Activated CD8-positive, alpha-beta memory T cell treated with anti-CD3 and anti-CD28 coated beads for 24 hours (primary cell): ENCODE measurements around the gene ASB7.
"Not testable (repeated sequence)": the region's sequence is repeated elsewhere in the genome, so short reads cannot be mapped to it uniquely, and the experiment has no call there.

Experiments
- DNase-seq: peaks from one replicate; pipeline ENCODE4 v3.0.0-alpha.2; 2020

The ASB7 gene

GRCh38 chr15:100602064-100602822 lies at the start of gene ASB7, which contains the start of gene LINS1:
TSS of gene ASB7 (plus strand) at chr15:100602589. CDS start at chr15:100612217, 9,628 bp downstream.
TSS of gene LINS1 (minus strand) at chr15:100602184. CDS start at chr15:100580842, 21,342 bp downstream.
- peak; percentile 99 for DNase-seq

DNA sequence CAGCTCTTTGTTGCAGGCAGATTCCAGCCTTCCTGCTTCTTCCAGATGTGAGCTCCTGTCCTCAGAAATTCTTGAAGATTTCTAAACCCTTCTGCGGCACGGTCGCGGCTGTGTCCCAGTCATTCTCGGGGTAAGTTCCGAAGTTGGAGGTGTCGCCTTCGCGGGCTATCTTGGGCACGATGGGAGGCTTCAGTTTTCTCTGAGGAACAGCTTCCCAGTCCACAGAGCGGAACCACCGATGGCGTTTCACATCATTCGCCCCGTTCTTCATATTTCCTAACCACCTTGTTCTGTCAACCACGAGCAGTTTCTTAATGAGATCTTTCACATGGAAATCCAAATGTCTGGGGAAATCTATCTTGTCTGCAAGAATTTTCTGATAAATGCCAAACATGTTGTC lies 48.9 kb upstream of the ASB7 start:
- DNase-seq, result no peak

- DNase-seq, result no peak
These were observed 43.6 kb upstream of the ASB7 start for GRCh38 chr15:100558771-100559254.

- DNase-seq, result no peak
These were observed 43.1 kb upstream of the ASB7 start for GRCh38 chr15:100559330-100559729.

DNA sequence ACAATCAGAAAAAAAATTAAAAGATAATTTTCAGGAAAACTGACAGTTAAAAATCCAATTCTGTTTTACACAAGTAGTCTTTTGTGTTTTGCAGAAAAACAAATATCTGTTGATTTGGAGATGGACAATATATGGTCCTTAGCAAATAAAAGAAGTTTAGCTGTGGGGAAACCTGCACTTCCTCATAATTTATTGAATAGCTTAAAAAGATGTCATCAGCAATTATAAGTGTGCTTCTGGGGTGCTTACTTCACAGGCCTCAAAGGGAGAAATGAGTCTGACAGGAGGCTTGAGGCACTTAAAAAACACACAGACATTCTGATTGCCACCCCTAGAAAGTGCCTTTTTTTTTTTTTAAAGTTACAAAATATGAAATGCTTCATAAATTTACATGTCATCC lies 42.1 kb upstream of the ASB7 start:
- DNase-seq, result no peak

DNA sequence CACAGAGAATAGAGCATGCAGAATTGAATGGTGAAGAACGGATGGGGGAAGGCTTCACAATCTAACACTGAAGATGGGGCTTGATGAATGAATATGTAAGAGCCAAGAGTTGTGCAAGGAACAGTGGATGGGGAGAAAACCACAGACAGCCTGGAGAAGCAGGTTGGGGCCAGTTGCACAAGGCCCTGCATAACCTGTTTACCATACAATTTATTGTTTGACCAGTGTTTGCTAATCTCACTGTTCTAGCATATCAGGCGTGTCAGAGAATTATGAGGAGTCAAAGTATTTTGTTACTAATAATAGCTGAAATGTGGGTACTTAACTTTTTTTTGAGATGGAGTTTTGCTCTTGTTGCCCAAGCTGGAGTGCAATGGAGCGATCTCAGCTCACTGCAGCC lies 36.8 kb upstream of the ASB7 start:
- DNase-seq, result no peak

DNA sequence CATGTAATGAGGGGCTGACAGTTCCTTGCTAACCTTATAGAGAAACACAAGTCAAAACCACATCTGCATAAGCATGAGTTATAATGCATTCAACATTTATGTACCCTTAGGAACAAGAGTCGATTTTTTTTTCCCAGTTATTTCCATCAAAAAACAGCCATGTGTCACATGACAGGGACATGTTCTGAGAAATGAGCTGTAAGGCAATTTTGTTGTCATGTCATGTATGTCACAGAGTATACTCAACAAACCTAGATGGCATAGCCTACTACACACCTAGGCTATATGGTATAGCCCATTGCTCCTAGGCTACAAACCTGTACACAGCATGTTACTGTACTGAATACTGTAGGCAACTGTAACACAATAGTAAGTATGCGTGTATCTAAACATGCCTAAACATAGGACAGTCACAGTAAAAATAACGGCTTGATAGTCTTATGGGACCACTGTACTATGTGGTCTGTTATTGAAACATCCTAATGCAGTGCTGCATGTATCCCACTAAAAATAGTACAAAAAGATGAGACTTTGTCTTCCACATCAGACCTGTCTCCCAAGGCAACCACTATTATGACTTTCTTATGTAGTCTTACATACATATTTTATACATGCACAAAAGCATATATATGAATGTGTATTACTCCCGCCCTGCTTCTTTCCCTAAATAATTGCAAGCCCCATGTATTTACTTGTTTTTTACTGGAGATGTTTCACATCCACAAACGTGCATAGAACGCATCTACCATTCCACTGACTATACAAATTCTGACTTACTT lies 35.4 kb upstream of the ASB7 start:
- no peak for DNase-seq

- DNase-seq, result no peak
These were observed 33.0 kb upstream of the ASB7 start for GRCh38 chr15:100569391-100569790.

DNA sequence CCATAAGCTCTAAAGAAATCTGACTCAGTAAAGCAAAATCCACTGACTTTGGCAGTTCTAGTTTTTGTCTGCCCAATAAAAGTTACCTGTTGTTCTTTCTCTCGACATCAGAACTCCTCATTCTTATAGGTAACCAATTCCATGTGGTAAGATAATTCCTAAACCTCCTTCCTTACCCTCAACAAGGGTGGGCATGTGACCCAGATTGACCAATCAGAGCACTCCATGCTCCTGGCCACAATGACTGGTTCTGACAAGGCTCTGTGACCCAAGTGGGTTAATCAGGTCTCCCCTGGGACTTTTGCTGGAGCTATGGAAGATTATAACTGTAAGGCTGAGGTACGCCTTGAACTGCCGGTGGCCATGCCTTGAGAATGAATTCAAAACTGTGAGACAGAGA lies 32.1 kb upstream of the ASB7 start:
- DNase-seq, result no peak

GRCh38 chr15:100570735-100571313 lies 31.6 kb upstream of the ASB7 start:
- no peak for DNase-seq

DNA sequence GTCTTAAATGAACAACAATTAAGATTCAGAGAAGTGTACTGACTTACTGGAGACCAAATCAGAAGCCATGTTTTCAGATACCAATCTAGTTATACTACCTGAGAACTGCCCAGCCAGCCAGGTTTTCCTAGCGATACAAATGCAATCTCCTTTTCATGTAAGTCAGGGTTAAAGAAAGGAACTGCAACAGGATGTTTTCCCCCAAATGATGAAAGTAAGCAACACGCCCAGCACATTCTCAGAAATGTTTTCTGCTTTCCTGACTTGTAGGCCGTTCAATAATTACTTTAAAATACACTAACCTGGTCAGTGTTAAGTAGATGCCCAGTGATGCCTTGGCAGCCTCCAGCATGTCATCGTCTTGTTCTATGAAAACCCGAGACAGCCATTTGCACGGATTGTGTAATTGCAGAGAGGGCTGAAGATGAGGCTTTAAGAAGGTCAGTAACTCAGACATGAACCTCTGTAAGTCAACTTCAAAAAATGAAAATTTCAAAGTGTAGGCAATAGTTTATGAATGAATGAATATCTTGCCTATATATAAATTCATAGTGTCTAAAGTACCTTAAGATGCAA lies 30.7 kb upstream of the ASB7 start:
- DNase-seq, result no peak

DNA sequence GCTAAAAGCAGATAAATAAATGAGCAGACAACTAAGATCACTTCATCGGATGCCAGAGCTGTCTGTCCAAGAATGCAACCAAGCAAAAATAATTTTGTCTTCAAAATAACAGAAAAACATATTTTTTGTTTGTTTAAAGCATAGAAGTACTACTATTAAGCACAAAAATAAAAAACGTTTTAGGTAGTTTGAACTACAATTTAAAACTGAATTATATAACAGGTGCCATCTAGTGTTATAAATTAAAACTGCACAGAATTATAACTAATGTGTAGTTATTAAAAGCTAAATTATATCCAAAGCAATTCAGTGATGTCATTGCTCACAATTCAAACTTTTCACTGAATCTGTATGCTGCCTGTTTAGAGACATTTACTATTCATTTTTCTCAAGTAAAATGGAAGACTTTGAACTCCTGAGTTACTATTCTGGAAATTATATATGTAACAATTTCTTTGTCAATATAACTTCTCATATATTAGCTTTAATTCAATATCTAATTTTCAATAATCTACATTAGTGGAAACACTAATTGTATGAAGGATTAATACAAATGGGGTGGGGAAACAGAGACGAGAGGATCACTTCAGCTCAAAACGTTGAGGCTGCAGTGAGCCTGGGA lies 29.9 kb upstream of the ASB7 start:
- no peak for DNase-seq

GRCh38 chr15:100573526-100573925 lies 28.9 kb upstream of the ASB7 start:
- DNase-seq, result no peak

- DNase-seq, result no peak
These were observed 22.0 kb upstream of the ASB7 start for GRCh38 chr15:100580414-100580813.

DNA sequence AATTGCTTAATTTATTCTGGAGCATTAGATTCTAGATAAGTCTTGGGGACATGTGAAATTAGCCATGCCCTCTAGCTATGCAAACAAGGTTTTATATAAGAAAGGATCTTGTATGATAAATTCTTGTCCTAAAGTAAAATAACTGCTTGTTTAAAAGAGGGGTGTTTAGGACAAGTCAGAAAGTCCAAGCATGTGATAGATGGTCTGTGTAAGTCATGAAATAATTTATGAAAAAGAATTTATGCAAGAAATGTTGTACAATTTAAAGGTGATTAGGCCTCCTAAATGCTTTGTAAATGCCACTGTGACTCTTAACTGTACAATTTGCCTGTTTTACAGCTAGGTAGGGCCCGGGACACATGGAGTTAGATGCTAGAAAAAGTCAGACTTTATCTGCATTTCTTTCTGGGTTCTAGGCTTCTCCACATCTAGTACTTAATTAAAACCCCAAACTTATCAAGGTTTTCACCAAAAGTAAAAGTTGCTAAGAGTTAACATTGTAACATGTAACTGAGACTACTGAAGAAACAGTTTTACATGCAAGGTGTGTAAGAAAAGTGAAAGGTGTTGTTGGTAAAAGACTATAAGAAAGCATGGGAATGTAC lies 13.6 kb upstream of the ASB7 start:
- no peak for DNase-seq

DNA sequence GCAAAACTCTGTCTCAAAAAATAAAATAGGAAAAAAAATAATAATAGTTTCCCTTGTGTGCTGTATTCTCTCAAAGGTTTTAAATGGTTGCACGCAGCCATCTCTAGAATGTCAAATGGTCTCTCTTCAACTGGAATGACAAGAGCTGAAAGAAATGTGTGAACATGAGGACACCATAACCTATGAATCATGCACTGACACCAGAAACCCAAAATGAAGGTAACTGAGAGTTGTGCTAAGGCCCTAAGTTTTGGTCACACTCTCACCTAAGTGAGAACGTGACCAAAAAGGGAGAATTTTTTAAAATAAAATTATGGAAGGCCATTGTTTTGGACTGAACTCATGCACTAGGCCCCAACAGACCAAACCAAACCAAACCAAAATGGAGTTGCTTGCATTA lies 11.2 kb upstream of the ASB7 start:
- not testable (repeated sequence) for DNase-seq

DNA sequence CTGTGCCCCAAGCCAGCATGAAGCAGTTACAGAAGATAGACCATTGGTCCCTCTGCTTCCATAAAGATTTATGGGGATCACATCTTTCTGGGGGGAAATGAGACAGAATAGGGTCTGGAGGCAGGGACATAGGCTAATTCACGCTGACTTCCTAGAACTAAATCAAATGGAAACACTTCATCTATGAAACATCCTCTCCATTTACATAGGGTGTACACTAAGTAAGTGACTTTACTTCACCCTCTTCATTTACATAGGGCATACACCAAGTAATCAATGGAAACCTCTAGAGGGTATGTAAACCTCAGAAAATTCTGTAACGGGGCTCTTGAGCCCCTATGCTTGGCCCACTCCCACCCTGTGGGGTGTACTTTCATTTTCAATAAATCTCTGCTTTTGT lies 10.6 kb upstream of the ASB7 start:
- DNase-seq, result no peak

DNA sequence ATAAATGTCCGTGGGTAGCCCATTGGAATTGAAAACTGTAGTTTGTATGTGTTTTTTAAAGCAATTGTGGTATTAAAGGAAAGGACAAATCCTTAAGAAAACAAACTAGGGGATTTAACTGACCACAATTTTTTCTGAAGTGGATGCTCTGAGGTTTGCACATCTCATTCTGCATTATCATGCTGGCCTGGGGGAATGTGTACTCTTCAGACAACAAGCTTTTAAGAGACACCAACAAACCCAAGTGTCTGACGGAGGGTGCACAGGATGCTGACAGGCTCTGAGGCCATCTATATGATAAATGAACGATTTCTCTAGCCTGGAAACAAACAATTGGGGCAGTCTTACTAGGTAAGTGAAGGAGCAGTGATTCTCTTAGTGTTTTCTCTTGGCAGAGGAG lies 9.5 kb upstream of the ASB7 start:
- no peak for DNase-seq

DNA sequence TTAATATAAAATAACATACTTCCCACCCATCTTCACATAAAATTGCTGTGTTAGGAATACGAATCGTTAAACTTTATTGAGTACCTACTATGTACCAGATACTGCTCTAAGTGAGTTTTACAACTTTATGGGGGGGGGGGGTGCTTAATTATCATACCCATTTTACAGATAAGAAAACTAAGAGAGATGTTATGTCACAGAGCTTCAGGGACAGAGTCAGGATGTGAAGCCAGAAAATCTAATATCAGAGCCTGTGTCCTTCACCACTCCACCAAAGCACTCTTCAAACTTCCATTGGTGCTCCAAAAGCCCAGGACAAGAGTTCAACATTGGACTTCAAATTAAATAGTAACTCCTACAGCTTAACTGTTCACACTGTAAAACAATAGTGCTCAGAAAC lies 9.0 kb upstream of the ASB7 start:
- no peak for DNase-seq

DNA sequence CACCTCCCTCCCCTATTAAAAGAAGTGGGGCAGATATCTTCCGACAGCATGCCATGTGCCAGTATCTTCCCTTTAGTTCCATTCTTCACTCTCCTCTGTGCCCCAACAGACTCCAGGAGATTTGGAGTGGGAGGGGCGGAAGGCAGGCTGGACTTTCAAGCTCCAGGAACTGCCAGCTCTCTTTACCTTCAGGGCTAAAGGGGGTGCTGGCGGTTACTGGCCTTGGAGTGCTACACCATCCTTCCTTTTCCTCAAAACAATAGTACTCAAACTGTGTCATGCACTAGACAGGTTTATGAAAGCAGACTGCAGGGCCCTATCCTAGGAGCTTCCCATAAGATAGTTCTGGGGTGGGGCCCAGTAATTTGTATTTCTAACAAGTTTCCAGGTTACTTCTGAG lies 6.4 kb upstream of the ASB7 start:
- DNase-seq, result no peak

- peak; percentile 98 for DNase-seq
These were observed 5.6 kb upstream of the ASB7 start for GRCh38 chr15:100596792-100597191.

DNA sequence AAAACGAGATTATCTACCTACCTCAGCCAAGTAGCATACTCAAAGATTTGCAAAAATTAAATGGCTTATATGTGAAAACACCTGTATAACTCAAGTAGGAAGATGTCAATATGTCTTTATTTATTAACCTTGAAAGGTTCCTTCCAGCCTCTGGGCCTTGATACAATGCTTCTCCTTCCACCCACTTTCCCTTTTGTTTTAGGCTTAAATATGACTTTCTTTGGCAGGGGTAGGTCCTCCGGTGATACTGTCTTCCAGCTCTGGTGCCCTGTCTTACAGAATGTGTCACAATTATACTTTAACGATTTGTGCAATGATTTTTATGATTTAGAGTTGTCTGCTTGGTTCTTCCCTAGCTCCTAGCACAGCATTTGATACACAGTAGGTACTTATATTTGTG lies 4.5 kb upstream of the ASB7 start:
- DNase-seq, result no peak

DNA sequence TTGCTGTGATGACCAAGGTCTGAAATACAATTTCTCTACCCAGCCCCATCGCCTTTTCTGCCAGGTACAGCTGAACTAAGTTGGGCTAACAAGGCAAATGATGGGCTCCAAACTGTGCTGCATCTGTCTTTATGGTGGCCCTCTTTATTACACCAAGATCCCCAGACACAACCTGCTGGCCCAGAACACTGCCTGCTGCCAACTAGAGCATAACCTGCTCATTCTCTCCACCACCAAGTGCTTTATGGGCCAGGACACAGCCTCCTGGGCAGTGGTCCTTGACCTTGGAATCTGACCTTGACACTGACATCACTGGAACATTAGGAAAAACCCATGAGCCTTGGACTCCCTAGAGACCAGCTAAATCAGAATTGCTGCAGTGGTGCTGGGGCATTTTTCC lies 3.7 kb upstream of the ASB7 start:
- no peak for DNase-seq
